ENCODE data around the gene SLC44A1.
"Not testable (repeated sequence)": the region's sequence is repeated elsewhere in the genome, so short reads cannot be mapped to it uniquely, and the experiment has no call there.

Gene SLC44A1

DNA sequence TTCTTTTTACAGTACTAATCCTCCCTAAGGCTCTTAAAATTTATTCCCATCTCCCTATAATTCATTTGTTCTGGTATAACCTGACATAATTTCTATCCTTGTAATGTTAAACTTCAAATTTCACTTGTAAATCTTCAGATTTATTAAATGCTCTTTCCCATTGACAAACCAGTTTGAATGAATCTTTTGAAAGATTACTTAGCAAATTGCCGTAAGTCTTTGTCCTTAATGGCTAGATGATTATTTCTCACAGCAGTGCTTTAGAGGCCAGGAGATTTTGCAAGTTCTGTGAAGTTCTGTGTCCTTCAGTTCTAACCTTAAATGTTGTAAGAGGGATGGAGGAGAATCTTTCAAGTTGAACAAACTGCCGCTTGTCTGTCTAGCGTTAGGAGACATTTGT lies 4.2 kb downstream of the SLC44A1 start:
- no peaks in the 10 kb centered on the region for H3K4me1 ChIP-seq (ENCODE audit: insufficient read depth, insufficient read length)
- H3K27me3 ChIP-seq (ENCODE audit: insufficient read depth, insufficient read length): no peaks in the 10 kb centered on the region
- H3K4me3 ChIP-seq (ENCODE audit: insufficient read length, low read depth): no peak overlapping the region
- DNase-seq (ENCODE audit: low read depth, low spot score): no peak
- no peak overlapping the region for H3K9ac ChIP-seq (ENCODE audit: insufficient read length, low read depth)
- no peak for TF ChIP-seq SUZ12 (IDR thresholded peaks at IDR 0.05; ENCODE audit: extremely low read depth, insufficient read depth, insufficient read length)
- no peak for TF ChIP-seq ZNF274 (IDR thresholded peaks at IDR 0.05; ENCODE audit: low read depth, low read length)
- TF ChIP-seq YY1 (IDR thresholded peaks at IDR 0.05; ENCODE audit: insufficient read depth, insufficient read length): no peak
- no peaks in the 10 kb centered on the region for H3K9me3 ChIP-seq (ENCODE audit: insufficient read depth, low read length)
- H3K36me3 ChIP-seq (ENCODE audit: insufficient read depth, insufficient read length, low read length): no peaks in the 10 kb centered on the region

DNA sequence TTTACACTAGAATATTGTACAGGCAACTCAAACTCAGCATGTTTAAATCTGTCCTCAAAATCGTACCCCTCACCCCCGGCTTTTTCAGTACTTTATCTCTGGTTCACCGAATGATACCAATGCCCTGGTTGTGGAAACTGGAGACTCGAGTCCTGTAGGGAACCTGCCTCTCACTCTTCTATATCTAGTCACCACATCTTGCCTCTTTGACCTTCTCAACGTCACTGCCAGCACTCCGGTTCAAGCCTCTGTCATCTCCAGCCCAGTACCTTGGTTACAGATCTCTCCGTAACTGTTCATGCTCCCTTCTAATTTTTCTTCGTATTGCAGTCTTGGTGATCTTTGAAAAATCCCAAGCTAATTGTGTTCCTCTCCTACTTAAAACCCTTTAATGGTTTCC lies 6.7 kb downstream of the SLC44A1 start:
- TF ChIP-seq SUZ12 (IDR thresholded peaks at IDR 0.05; ENCODE audit: extremely low read depth, insufficient read depth, insufficient read length) (no peak), YY1 (IDR thresholded peaks at IDR 0.05; ENCODE audit: insufficient read depth, insufficient read length) (no peak), ZNF274 (IDR thresholded peaks at IDR 0.05; ENCODE audit: low read depth, low read length) (no peak)
- Histone ChIP-seq H3K36me3 (ENCODE audit: insufficient read depth, insufficient read length, low read length) (no peaks in the 10 kb centered on the region), H3K4me1 (ENCODE audit: insufficient read depth, insufficient read length) (no peaks in the 10 kb centered on the region), H3K4me3 (ENCODE audit: insufficient read length, low read depth) (no peak overlapping the region), H3K9me3 (ENCODE audit: insufficient read depth, low read length) (no peaks in the 10 kb centered on the region), H3K9ac (ENCODE audit: insufficient read length, low read depth) (no peak overlapping the region), H3K27me3 (ENCODE audit: insufficient read depth, insufficient read length) (no peaks in the 10 kb centered on the region)
- no peak for DNase-seq (ENCODE audit: low read depth, low spot score)

DNA sequence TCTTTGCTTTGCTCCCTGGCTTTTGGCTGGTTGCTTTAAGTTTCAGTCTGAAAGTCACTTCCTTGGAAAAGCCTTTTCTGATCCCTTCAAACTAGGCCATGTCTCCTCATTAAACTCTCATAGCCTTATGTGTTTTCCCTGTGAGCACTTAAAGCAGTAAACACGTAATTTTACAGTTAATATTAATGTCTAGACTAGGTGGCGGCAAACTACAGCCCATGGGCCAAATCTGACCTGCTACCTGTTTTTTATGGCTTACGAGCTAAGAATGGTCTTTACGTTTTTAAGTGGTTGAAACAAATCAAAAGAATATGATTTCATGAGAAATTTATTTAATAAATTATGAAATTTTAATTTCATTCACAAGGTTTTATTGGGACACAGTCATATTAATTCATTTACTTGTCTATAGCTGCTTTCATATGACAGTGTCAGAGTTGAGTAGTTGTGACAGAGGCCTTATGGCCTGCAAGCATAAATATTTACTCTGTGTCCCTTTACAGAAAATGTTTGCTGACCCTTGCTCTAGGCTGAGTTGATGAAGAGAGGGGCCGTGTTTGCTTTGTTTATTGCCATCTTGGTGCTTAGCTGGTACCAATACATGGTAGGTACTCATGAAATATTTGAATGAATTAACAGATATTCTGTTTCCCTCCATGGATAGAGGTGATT lies 7.4 kb downstream of the SLC44A1 start:
- no peak for TF ChIP-seq ZNF274 (IDR thresholded peaks at IDR 0.05; ENCODE audit: low read depth, low read length)
- TF ChIP-seq YY1 (IDR thresholded peaks at IDR 0.05; ENCODE audit: insufficient read depth, insufficient read length): no peak
- TF ChIP-seq SUZ12 (IDR thresholded peaks at IDR 0.05; ENCODE audit: extremely low read depth, insufficient read depth, insufficient read length): no peak
- no peak overlapping the region for H3K9ac ChIP-seq (ENCODE audit: insufficient read length, low read depth)
- no peaks in the 10 kb centered on the region for H3K4me1 ChIP-seq (ENCODE audit: insufficient read depth, insufficient read length)
- no peak for DNase-seq (ENCODE audit: low read depth, low spot score)
- H3K9me3 ChIP-seq (ENCODE audit: insufficient read depth, low read length): no peaks in the 10 kb centered on the region
- no peaks in the 10 kb centered on the region for H3K27me3 ChIP-seq (ENCODE audit: insufficient read depth, insufficient read length)
- H3K36me3 ChIP-seq (ENCODE audit: insufficient read depth, insufficient read length, low read length): no peaks in the 10 kb centered on the region
- no peak overlapping the region for H3K4me3 ChIP-seq (ENCODE audit: insufficient read length, low read depth)

DNA sequence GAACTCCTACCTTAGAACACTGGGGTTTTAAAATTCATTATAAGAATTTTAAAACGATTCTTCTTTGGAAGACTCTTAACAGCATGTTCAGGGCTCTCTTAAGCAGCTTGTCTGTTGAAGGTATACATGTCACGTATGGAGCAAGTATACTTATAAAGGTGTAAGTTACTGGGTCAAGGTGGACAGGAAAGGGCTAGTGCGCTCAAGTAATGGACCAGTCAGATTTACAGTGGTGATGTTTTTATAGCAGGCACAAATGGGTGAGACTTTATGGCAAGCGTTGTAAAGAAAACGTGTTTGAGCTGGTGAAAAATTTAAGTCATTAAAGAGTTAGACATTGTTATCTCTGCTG lies 7.9 kb downstream of the SLC44A1 start:
- H3K36me3 ChIP-seq (ENCODE audit: insufficient read depth, insufficient read length, low read length): no peaks in the 10 kb centered on the region
- H3K27me3 ChIP-seq (ENCODE audit: insufficient read depth, insufficient read length): no peaks in the 10 kb centered on the region
- no peak for TF ChIP-seq YY1 (IDR thresholded peaks at IDR 0.05; ENCODE audit: insufficient read depth, insufficient read length)
- no peak for TF ChIP-seq SUZ12 (IDR thresholded peaks at IDR 0.05; ENCODE audit: extremely low read depth, insufficient read depth, insufficient read length)
- H3K4me1 ChIP-seq (ENCODE audit: insufficient read depth, insufficient read length): no peaks in the 10 kb centered on the region
- no peak overlapping the region for H3K4me3 ChIP-seq (ENCODE audit: insufficient read length, low read depth)
- H3K9ac ChIP-seq (ENCODE audit: insufficient read length, low read depth): no peak overlapping the region
- DNase-seq (ENCODE audit: low read depth, low spot score): no peak
- H3K9me3 ChIP-seq (ENCODE audit: insufficient read depth, low read length): no peaks in the 10 kb centered on the region

DNA sequence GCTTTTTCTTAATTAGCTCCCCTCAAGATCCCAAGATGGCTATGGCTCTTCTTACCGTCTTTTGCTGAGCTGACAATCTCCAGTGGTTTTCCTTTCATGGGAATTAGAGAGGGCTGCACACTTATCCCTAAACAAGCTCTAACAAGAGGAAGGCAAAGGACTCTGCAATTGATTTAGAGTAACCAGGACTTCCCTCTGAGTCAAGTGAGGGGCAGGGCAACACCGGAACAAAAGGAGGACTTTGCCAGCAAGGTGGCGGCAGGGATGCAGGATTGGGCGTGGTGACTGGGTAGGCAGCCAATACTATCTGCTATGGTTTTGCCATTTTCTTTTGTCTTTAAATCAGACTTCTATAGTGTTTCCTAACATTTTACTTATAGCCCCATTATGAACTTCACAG lies 9.8 kb downstream of the SLC44A1 start:
- no peaks in the 10 kb centered on the region for H3K27me3 ChIP-seq (ENCODE audit: insufficient read depth, insufficient read length)
- H3K9me3 ChIP-seq (ENCODE audit: insufficient read depth, low read length): no peaks in the 10 kb centered on the region
- no peak for DNase-seq (ENCODE audit: low read depth, low spot score)
- H3K36me3 ChIP-seq (ENCODE audit: insufficient read depth, insufficient read length, low read length): no peaks in the 10 kb centered on the region
- TF ChIP-seq ZNF274 (IDR thresholded peaks at IDR 0.05; ENCODE audit: low read depth, low read length) (no peak), SUZ12 (IDR thresholded peaks at IDR 0.05; ENCODE audit: extremely low read depth, insufficient read depth, insufficient read length) (no peak), YY1 (IDR thresholded peaks at IDR 0.05; ENCODE audit: insufficient read depth, insufficient read length) (no peak)
- H3K9ac ChIP-seq (ENCODE audit: insufficient read length, low read depth): no peak overlapping the region
- no peak overlapping the region for H3K4me3 ChIP-seq (ENCODE audit: insufficient read length, low read depth)
- H3K4me1 ChIP-seq (ENCODE audit: insufficient read depth, insufficient read length): no peaks in the 10 kb centered on the region

DNA sequence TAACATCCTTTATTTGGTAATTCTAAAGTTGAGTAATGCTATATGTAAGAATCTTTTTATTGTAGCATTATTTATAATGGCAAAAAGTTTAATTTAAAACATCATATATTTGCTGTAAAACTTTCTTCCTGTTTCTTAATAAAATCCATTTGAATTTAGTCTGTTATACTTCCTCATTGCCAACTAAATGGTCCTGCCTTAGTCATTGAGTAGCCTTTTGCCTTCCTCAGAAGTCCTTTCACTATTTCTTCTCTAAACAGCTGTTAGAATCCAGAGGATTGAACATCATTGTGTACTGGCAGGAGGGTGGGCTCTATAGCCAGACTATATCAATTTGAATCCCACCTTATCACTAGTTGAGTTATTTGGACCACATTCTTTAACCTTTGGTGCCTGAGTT lies 11.0 kb downstream of the SLC44A1 start:
- H3K4me3 ChIP-seq (ENCODE audit: insufficient read length, low read depth): no peak overlapping the region
- no peaks in the 10 kb centered on the region for H3K4me1 ChIP-seq (ENCODE audit: insufficient read depth, insufficient read length)
- no peaks in the 10 kb centered on the region for H3K27me3 ChIP-seq (ENCODE audit: insufficient read depth, insufficient read length)
- H3K36me3 ChIP-seq (ENCODE audit: insufficient read depth, insufficient read length, low read length): no peaks in the 10 kb centered on the region
- no peaks in the 10 kb centered on the region for H3K9me3 ChIP-seq (ENCODE audit: insufficient read depth, low read length)
- no peak for DNase-seq (ENCODE audit: low read depth, low spot score)
- no peak overlapping the region for H3K9ac ChIP-seq (ENCODE audit: insufficient read length, low read depth)
- TF ChIP-seq YY1 (IDR thresholded peaks at IDR 0.05; ENCODE audit: insufficient read depth, insufficient read length) (no peak), SUZ12 (IDR thresholded peaks at IDR 0.05; ENCODE audit: extremely low read depth, insufficient read depth, insufficient read length) (no peak), ZNF274 (IDR thresholded peaks at IDR 0.05; ENCODE audit: low read depth, low read length) (no peak)

DNA sequence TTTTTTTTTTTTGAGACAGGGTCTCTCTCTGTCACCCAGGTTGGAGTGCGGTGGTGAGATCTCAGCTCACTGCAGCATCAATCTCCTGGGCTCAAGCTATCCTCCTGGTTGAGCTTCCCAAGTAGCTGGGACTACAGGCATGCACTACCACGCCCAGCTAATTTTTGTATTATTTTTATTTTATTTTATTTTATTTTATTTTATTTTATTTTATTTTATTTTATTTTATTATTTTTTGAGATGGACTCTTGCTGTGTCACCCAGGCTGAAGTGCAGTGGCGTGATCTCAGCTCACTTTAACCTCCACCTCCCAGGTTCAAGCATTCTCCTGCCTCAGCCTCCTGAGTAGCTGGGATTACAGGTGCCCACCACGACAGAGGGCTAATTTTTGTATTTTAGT lies 12.1 kb downstream of the SLC44A1 start:
- H3K4me1 ChIP-seq (ENCODE audit: insufficient read depth, insufficient read length); DNase-seq (ENCODE audit: low read depth, low spot score); H3K9me3 ChIP-seq (ENCODE audit: insufficient read depth, low read length); H3K27me3 ChIP-seq (ENCODE audit: insufficient read depth, insufficient read length); H3K4me3 ChIP-seq (ENCODE audit: insufficient read length, low read depth); H3K36me3 ChIP-seq (ENCODE audit: insufficient read depth, insufficient read length, low read length); H3K9ac ChIP-seq (ENCODE audit: insufficient read length, low read depth): not testable (repeated sequence)

DNA sequence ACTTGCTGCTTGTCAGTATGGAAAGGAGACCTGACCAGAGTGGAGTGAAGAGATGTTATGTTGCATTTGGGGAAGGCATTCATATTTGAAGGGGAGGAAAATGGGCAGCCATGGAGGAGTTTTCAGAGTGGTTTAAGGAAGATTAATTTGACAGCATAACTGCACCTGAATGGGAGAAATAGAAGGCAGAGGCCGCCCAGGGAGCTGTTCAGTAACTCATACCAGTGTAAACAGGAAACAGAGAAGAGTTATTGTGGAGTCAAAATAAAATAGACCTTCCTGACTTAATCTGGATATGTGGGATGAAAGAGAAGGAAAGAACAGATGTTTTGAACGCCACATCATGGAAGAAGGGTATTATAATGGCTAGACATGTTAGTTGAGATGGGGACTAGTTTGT lies 13.4 kb downstream of the SLC44A1 start:
- TF ChIP-seq ZNF274 (IDR thresholded peaks at IDR 0.05; ENCODE audit: low read depth, low read length): no peak
- no peak for TF ChIP-seq YY1 (IDR thresholded peaks at IDR 0.05; ENCODE audit: insufficient read depth, insufficient read length)
- no peak for TF ChIP-seq SUZ12 (IDR thresholded peaks at IDR 0.05; ENCODE audit: extremely low read depth, insufficient read depth, insufficient read length)
- H3K9me3 ChIP-seq (ENCODE audit: insufficient read depth, low read length): no peaks in the 10 kb centered on the region
- DNase-seq (ENCODE audit: low read depth, low spot score): no peak
- H3K4me3 ChIP-seq (ENCODE audit: insufficient read length, low read depth): no peak overlapping the region
- H3K9ac ChIP-seq (ENCODE audit: insufficient read length, low read depth): no peak overlapping the region
- no peaks in the 10 kb centered on the region for H3K36me3 ChIP-seq (ENCODE audit: insufficient read depth, insufficient read length, low read length)
- no peaks in the 10 kb centered on the region for H3K27me3 ChIP-seq (ENCODE audit: insufficient read depth, insufficient read length)
- H3K4me1 ChIP-seq (ENCODE audit: insufficient read depth, insufficient read length): no peaks in the 10 kb centered on the region
